Measurements from ENCODE around the gene BMP2.

Gene BMP2

GRCh38 chr20:6767126-6767535 is 355 bp upstream of the BMP2 start:
- no peak for DNase-seq

- peak in 6 of 58 donors; percentile 12 to 63 (median 30) for DNase-seq
Measured at GRCh38 chr20:6768228-6769140, 998 bp downstream of the BMP2 start.

- peak in 7 of 58 donors; percentile 1 to 32 (median 16) for DNase-seq
Measured at GRCh38 chr20:6769903-6770785, 2.7 kb downstream of the BMP2 start.

- no peak for DNase-seq
Measured at GRCh38 chr20:6770786-6771100, 3.3 kb downstream of the BMP2 start.

GRCh38 chr20:6780433-6781190 is 13.1 kb downstream of the BMP2 start:
- DNase-seq: peak in 1 of 58 donors; percentile 4

- no peak for DNase-seq
Measured at GRCh38 chr20:6783752-6784151, 16.3 kb downstream of the BMP2 start.

GRCh38 chr20:6784210-6784631 is 16.7 kb downstream of the BMP2 start:
- no peak for DNase-seq

- DNase-seq: no peak
Measured at GRCh38 chr20:6784767-6785166, 17.3 kb downstream of the BMP2 start.

- DNase-seq: no peak
Measured at GRCh38 chr20:6786548-6786947, 19.1 kb downstream of the BMP2 start.

- no peak for DNase-seq
Measured at GRCh38 chr20:6792789-6793188, 25.3 kb downstream of the BMP2 start.

- DNase-seq: peak in 3 of 58 donors; percentile 1 to 10 (median 8)
Measured at GRCh38 chr20:6802227-6802626, 34.7 kb downstream of the BMP2 start.

GRCh38 chr20:6806275-6806674 is 38.8 kb downstream of the BMP2 start:
- DNase-seq: no peak

- no peak for DNase-seq
Measured at GRCh38 chr20:6811262-6812035, 44.0 kb downstream of the BMP2 start.

GRCh38 chr20:6812530-6812929 is 45.0 kb downstream of the BMP2 start:
- DNase-seq: no peak

- no peak for DNase-seq
Measured at GRCh38 chr20:6814945-6815344, 47.5 kb downstream of the BMP2 start.

- DNase-seq: no peak
Measured at GRCh38 chr20:6818033-6818808, 50.7 kb downstream of the BMP2 start.

- DNase-seq: no peak
Measured at GRCh38 chr20:6819599-6819998, 52.1 kb downstream of the BMP2 start.

GRCh38 chr20:6824401-6824800 is 56.9 kb downstream of the BMP2 start:
- no peak for DNase-seq

GRCh38 chr20:6827472-6827871 is 60.0 kb downstream of the BMP2 start:
- DNase-seq: no peak

Data from anterior cingulate cortex (tissue), 58 donors.